H9 (cell line): Measurements from ENCODE around the gene CLEC2D. TPM values are rescaled to one million over a fixed set of nuclear protein-coding genes. Genes with fewer than 3 reads are reported as not detected.

Source experiments
- DNase-seq: peaks from one replicate; pipeline ENCODE4 v3.0.0-alpha.2; 2017
- H2AFZ ChIP-seq: one replicate; pipeline ENCODE4 v1.6.1; 2013; ENCODE audit warnings: mild to moderate bottlenecking, low read length, control low read depth, moderate library complexity
- H2AK5ac ChIP-seq: 2 replicates; pipeline ENCODE4 v1.6.1; 2013; ENCODE audit warnings: low read length, control low read depth, mixed read lengths; ENCODE audit not compliant: insufficient read length
- H2BK120ac ChIP-seq: one replicate; pipeline ENCODE4 v1.6.1; 2013; ENCODE audit warnings: low read depth, mild to moderate bottlenecking, low read length, control low read depth, inconsistent platforms; ENCODE audit not compliant: poor library complexity, severe bottlenecking
- H2BK12ac ChIP-seq: 2 replicates; pipeline ENCODE4 v1.6.1; 2013; ENCODE audit warnings: low read length, control low read depth, mixed read lengths, low read depth; ENCODE audit not compliant: insufficient read length
- H2BK15ac ChIP-seq: 2 replicates; pipeline ENCODE4 v1.6.1; 2013; ENCODE audit warnings: low read depth, low read length, control low read depth
- H2BK20ac ChIP-seq: one replicate; pipeline ENCODE4 v1.6.1; 2013; ENCODE audit warnings: low read depth, mild to moderate bottlenecking, low read length, control low read depth, inconsistent platforms; ENCODE audit not compliant: poor library complexity, severe bottlenecking
- H2BK5ac ChIP-seq: 2 replicates; pipeline ENCODE4 v1.6.1; 2013; ENCODE audit warnings: low read length, control low read depth, mixed read lengths; ENCODE audit not compliant: insufficient read length
- H3K14ac ChIP-seq: 2 replicates; pipeline ENCODE4 v1.6.1; 2013; ENCODE audit warnings: low read length, control low read depth; ENCODE audit not compliant: insufficient read depth
- H3K18ac ChIP-seq: 2 replicates; pipeline ENCODE4 v1.6.1; 2013; ENCODE audit warnings: low read depth, mild to moderate bottlenecking, mixed read lengths, low read length, control low read depth; ENCODE audit not compliant: insufficient read length
- H3K23ac ChIP-seq: 2 replicates; pipeline ENCODE4 v1.6.1; 2013; ENCODE audit warnings: low read length, control low read depth, mixed read lengths, low read depth; ENCODE audit not compliant: insufficient read length
- H3K23me2 ChIP-seq: 2 replicates; pipeline ENCODE4 v1.6.1; 2013; ENCODE audit warnings: low read depth, mild to moderate bottlenecking, mixed read lengths, low read length, control low read depth; ENCODE audit not compliant: insufficient read length, poor library complexity, severe bottlenecking
- H3K27ac ChIP-seq: 2 replicates; pipeline ENCODE4 v1.5.1; 2013; ENCODE audit warnings: low read length, control low read depth, mixed read lengths, low read depth; ENCODE audit not compliant: insufficient read length
- H3K27me3 ChIP-seq: 2 replicates; pipeline ENCODE4 v1.6.1; 2013; ENCODE audit warnings: low read length, control low read depth, inconsistent platforms; ENCODE audit not compliant: insufficient read depth
- H3K4ac ChIP-seq: 2 replicates; pipeline ENCODE4 v1.6.1; 2013; ENCODE audit warnings: low read depth, mild to moderate bottlenecking, control low read depth, inconsistent platforms, low read length, moderate library complexity
- H3K4me1 ChIP-seq: 2 replicates; pipeline ENCODE4 v1.6.1; 2013; ENCODE audit warnings: low read length, control low read depth, inconsistent platforms; ENCODE audit not compliant: insufficient read depth
- H3K4me2 ChIP-seq: 2 replicates; pipeline ENCODE4 v1.6.1; 2013; ENCODE audit warnings: low read length, control low read depth, mixed read lengths; ENCODE audit not compliant: insufficient read length, insufficient read depth
- H3K56ac ChIP-seq: 2 replicates; pipeline ENCODE4 v1.6.1; 2013; ENCODE audit warnings: low read depth, mild to moderate bottlenecking, mixed read lengths, low read length, control low read depth; ENCODE audit not compliant: insufficient read length
- H3K79me1 ChIP-seq: 2 replicates; pipeline ENCODE4 v1.6.1; 2013; ENCODE audit warnings: low read depth, mild to moderate bottlenecking, moderate library complexity, low read length, control low read depth, inconsistent platforms; ENCODE audit not compliant: insufficient read depth, poor library complexity, severe bottlenecking
- H3K79me2 ChIP-seq: 2 replicates; pipeline ENCODE4 v1.6.1; 2013; ENCODE audit warnings: low read length, control low read depth, inconsistent platforms; ENCODE audit not compliant: insufficient read depth
- H3K9ac ChIP-seq: 2 replicates; pipeline ENCODE4 v1.6.1; 2013; ENCODE audit warnings: low read length, control low read depth, mixed read lengths; ENCODE audit not compliant: insufficient read length; ENCODE audit errors: extremely low read depth
- H3K9me3 ChIP-seq: one replicate; pipeline ENCODE4 v1.6.1; 2013; ENCODE audit warnings: low read depth, low read length, inconsistent platforms; ENCODE audit not compliant: control insufficient read depth
- H3T11ph ChIP-seq: one replicate; pipeline ENCODE4 v1.6.1; 2013; ENCODE audit warnings: mild to moderate bottlenecking, low read length, control low read depth, inconsistent platforms
- H4K20me1 ChIP-seq: one replicate; pipeline ENCODE4 v1.6.1; 2013; ENCODE audit not compliant: control insufficient read depth, insufficient read length, insufficient read depth
- H4K5ac ChIP-seq: 2 replicates; pipeline ENCODE4 v1.6.1; 2013; ENCODE audit warnings: low read depth, mild to moderate bottlenecking, mixed read lengths, low read length, control low read depth; ENCODE audit not compliant: insufficient read length
- H4K8ac ChIP-seq: replicated peaks from 2 replicates; pipeline ENCODE4 v1.6.1; 2013; ENCODE audit warnings: low read length, control low read depth, mixed read lengths, low read depth; ENCODE audit not compliant: insufficient read length
- H4K91ac ChIP-seq: 2 replicates; pipeline ENCODE4 v1.6.1; 2013; ENCODE audit warnings: low read depth, mild to moderate bottlenecking, moderate library complexity, mixed read lengths, low read length, control low read depth; ENCODE audit not compliant: insufficient read length
- H3K27ac Mint-ChIP-seq, 3 experiments: 2 replicates in 2 of 3; 3 replicates in 1 of 3; pipeline ENCODE4 v1.8.0; 2020 to 2021; ENCODE audit warnings: mixed read lengths in 3 of 3, mild to moderate bottlenecking in 1 of 3, moderate library complexity in 1 of 3
- H3K27me3 Mint-ChIP-seq: 2 replicates; pipeline ENCODE4 v1.8.0; 2021; ENCODE audit warnings: low read depth, mild to moderate bottlenecking, moderate library complexity, mixed read lengths
- H3K36me3 Mint-ChIP-seq, 3 experiments: 2 replicates in 2 of 3; 3 replicates in 1 of 3; pipeline ENCODE4 v1.8.0; 2020 to 2021; ENCODE audit warnings: low read depth in 3 of 3, mixed read lengths in 3 of 3; ENCODE audit not compliant: insufficient read depth in 1 of 3
- H3K4me1 Mint-ChIP-seq, 2 experiments: 2 replicates each; pipeline ENCODE4 v1.8.0; 2020; ENCODE audit warnings: mixed read lengths in 2 of 2
- H3K4me3 Mint-ChIP-seq, 2 experiments: 2 replicates in 1 of 2; 3 replicates in 1 of 2; pipeline ENCODE4 v1.8.0; 2020 to 2021; ENCODE audit warnings: mild to moderate bottlenecking in 2 of 2, mixed read lengths in 2 of 2, moderate library complexity in 1 of 2
- H3K9me3 Mint-ChIP-seq, 2 experiments: 2 replicates in 1 of 2; 3 replicates in 1 of 2; pipeline ENCODE4 v1.8.0; 2020; ENCODE audit warnings: mild to moderate bottlenecking in 2 of 2, mixed read lengths in 2 of 2, moderate library complexity in 1 of 2
- WGBS: extraction: QIAGEN DNeasy Blood & Tissue Kit; methylation state at CpG from one replicate; pipeline ENCODE4 v1.1.7; 2013; ENCODE audit warnings: missing lambda C conversion rate, low lambda C conversion rate, mixed read lengths; ENCODE audit not compliant: insufficient read length; ENCODE audit errors: extremely low coverage; 5-methylcytosine and 5-hydroxymethylcytosine counted together
- total RNA-seq: library from RNA; stranded (reverse); gene quantifications from 2 replicates; pipeline ENCODE4 v1.2.1, GENCODE V29; 2021
- TF ChIP-seq, protein P1 (sequence below): fragments of 200-600 bp; sonication (generic); conservative IDR thresholded peaks from 3 replicates; pipeline ENCODE4 v1.8.0; 2021; ENCODE audit warnings: antibody characterized with exemption, mild to moderate bottlenecking

The CLEC2D gene
- total RNA-seq, 1 experiment from 2014 or later = 2.1 TPM

DNA sequence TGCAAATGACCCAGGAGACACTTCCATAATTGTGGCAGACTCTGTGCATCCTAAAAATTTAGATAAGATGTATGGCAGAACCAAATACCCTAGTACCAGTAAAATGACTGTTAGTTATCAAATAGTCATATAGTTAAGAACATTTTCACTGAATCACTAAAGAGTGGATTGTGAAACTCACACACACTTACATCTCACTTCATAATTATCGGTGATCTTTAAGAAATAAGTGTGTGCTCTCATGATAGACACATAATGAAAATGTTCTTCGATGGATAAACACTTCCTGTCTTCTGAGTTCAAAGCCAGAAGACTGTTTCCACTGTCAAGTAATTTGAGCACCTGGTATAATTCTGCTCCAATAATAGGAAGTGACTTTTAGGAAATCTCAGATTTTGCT is 42.7 kb upstream of the CLEC2D start:
- no peak overlapping the region for H3K27ac Mint-ChIP-seq
- H3K79me1 ChIP-seq = no peaks in the 10 kb centered on the region
- H3K4me1 Mint-ChIP-seq = no peaks in the 10 kb centered on the region
- no peak overlapping the region for H2AK5ac ChIP-seq
- TF ChIP-seq, protein P1, sequence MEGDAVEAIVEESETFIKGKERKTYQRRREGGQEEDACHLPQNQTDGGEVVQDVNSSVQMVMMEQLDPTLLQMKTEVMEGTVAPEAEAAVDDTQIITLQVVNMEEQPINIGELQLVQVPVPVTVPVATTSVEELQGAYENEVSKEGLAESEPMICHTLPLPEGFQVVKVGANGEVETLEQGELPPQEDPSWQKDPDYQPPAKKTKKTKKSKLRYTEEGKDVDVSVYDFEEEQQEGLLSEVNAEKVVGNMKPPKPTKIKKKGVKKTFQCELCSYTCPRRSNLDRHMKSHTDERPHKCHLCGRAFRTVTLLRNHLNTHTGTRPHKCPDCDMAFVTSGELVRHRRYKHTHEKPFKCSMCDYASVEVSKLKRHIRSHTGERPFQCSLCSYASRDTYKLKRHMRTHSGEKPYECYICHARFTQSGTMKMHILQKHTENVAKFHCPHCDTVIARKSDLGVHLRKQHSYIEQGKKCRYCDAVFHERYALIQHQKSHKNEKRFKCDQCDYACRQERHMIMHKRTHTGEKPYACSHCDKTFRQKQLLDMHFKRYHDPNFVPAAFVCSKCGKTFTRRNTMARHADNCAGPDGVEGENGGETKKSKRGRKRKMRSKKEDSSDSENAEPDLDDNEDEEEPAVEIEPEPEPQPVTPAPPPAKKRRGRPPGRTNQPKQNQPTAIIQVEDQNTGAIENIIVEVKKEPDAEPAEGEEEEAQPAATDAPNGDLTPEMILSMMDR = no peak
- H3K14ac ChIP-seq = no peak overlapping the region
- no peak overlapping the region for H4K91ac ChIP-seq
- no peak overlapping the region for H2BK12ac ChIP-seq
- no peak overlapping the region for H3K9ac ChIP-seq
- no peak overlapping the region for H3K23ac ChIP-seq
- H3K18ac ChIP-seq = no peak overlapping the region
- H2BK5ac ChIP-seq = no peak overlapping the region
- no peak overlapping the region for H3K27ac ChIP-seq
- H3K4ac ChIP-seq = no peak overlapping the region
- H2BK15ac ChIP-seq = no peak overlapping the region
- no peak overlapping the region for H3K4me3 Mint-ChIP-seq
- no peaks in the 10 kb centered on the region for H4K20me1 ChIP-seq
- H3K56ac ChIP-seq = no peak overlapping the region
- H3K23me2 ChIP-seq = no peaks in the 10 kb centered on the region
- H3K4me1 ChIP-seq = no peaks in the 10 kb centered on the region
- H2AFZ ChIP-seq = no peak overlapping the region
- no peaks in the 10 kb centered on the region; a peak in 2 of 7 replicates for H3K36me3 Mint-ChIP-seq
- no peak overlapping the region for H4K8ac ChIP-seq
- DNase-seq = no peak
- no peak overlapping the region for H3K4me2 ChIP-seq
- no peak overlapping the region for H2BK120ac ChIP-seq
- H2BK20ac ChIP-seq = no peak overlapping the region
- WGBS = no CpG with 5 or more reads among the region's 2 CpGs
- no peak overlapping the region for H3T11ph ChIP-seq
- no peaks in the 10 kb centered on the region for H3K27me3 ChIP-seq
- no peaks in the 10 kb centered on the region for H3K79me2 ChIP-seq
- H3K9me3 Mint-ChIP-seq = peaks cover 6 to 8% of the 10 kb centered on the region in 2 experiments; a peak in 4 of 5 replicates
- H4K5ac ChIP-seq = no peak overlapping the region
- H3K27me3 Mint-ChIP-seq = peaks cover 2% of the 10 kb centered on the region; the same call in 1 of the 2 replicates
- H3K9me3 ChIP-seq = no peaks in the 10 kb centered on the region
